Stimulated activated CD8-positive, alpha-beta memory T cell treated with anti-CD3 and anti-CD28 coated beads, Interleukin-15, amount 100 ng/mL, for 1 hour (primary cell): Measurements from ENCODE around the gene CLCNKA.

ENCODE experiments used
- DNase-seq: peaks from one replicate; pipeline ENCODE4 v3.0.0-alpha.2; 2020; ENCODE audit warnings: low read depth

The CLCNKA gene

GRCh38 chr1:16063226-16063829 is 41.5 kb downstream of the CLCNKA start:
- DNase-seq: no peak

- DNase-seq: no peak
These were observed 42.1 kb downstream of the CLCNKA start for GRCh38 chr1:16063921-16064320.

- no peak for DNase-seq
These were observed 42.9 kb downstream of the CLCNKA start for GRCh38 chr1:16064536-16065268.

GRCh38 chr1:16065269-16065576 is 43.4 kb downstream of the CLCNKA start:
- no peak for DNase-seq

GRCh38 chr1:16066245-16066644 is 44.4 kb downstream of the CLCNKA start:
- no peak for DNase-seq

GRCh38 chr1:16067127-16067768 is 45.4 kb downstream of the CLCNKA start:
- no peak for DNase-seq

- DNase-seq: no peak
These were observed 46.1 kb downstream of the CLCNKA start for GRCh38 chr1:16067933-16068332.

GRCh38 chr1:16068356-16069270 is 46.8 kb downstream of the CLCNKA start:
- no peak for DNase-seq

- DNase-seq: no peak
These were observed 49.0 kb downstream of the CLCNKA start for GRCh38 chr1:16070640-16071355.

GRCh38 chr1:16071614-16072013 is 49.8 kb downstream of the CLCNKA start:
- no peak for DNase-seq

GRCh38 chr1:16072095-16072494 is 50.3 kb downstream of the CLCNKA start:
- no peak for DNase-seq

- no peak for DNase-seq
These were observed 51.0 kb downstream of the CLCNKA start for GRCh38 chr1:16072616-16073484.

- no peak for DNase-seq
These were observed 51.8 kb downstream of the CLCNKA start, which contains the start of gene FAM131C for GRCh38 chr1:16073490-16074119. FAM131C (minus strand) TSS chr1:16073651; CDS start chr1:16073442, 209 bp downstream.

- no peak for DNase-seq
These were observed 52.4 kb downstream of the CLCNKA start for GRCh38 chr1:16074217-16074616.

GRCh38 chr1:16075337-16076030 is 53.6 kb downstream of the CLCNKA start:
- no peak for DNase-seq

GRCh38 chr1:16076031-16076864 is 54.4 kb downstream of the CLCNKA start:
- no peak for DNase-seq

GRCh38 chr1:16076865-16077238 is 55.0 kb downstream of the CLCNKA start:
- no peak for DNase-seq

GRCh38 chr1:16077406-16078245 is 55.8 kb downstream of the CLCNKA start:
- DNase-seq: no peak
